GM12878 (cell line): ENCODE data around the gene VMO1. TPM values are rescaled to one million over a fixed set of nuclear protein-coding genes. Genes with fewer than 3 reads are reported as not detected.

Experiments used
- BCL3 ChIP-seq: IDR thresholded peaks from 2 replicates; pipeline ENCODE4 v1.6.1; 2011; ENCODE audit warnings: borderline replicate concordance, low read depth, mild to moderate bottlenecking, moderate library complexity, low read length; ENCODE audit not compliant: insufficient read depth, poor library complexity, severe bottlenecking
- BCLAF1 ChIP-seq: fragments of 450-650 bp; IDR thresholded peaks from 2 replicates; pipeline ENCODE4 v1.6.1; 2017; ENCODE audit warnings: antibody characterized with exemption, mild to moderate bottlenecking, moderate library complexity
- CBX5 ChIP-seq: sonication (generic); IDR thresholded peaks from 2 replicates; pipeline ENCODE4 v1.6.1; 2016; ENCODE audit warnings: low read depth, moderate library complexity, mild to moderate bottlenecking, inconsistent platforms
- CTCF ChIP-seq, 3 experiments: IDR thresholded peaks in 2 of 3; conservative IDR thresholded peaks in 1 of 3; 2 replicates each; pipeline ENCODE4 v1.5.1; 2011; ENCODE audit warnings: low read depth in 3 of 3, low read length in 3 of 3, mild to moderate bottlenecking in 3 of 3, control low read depth in 2 of 3, moderate library complexity in 2 of 3, inconsistent platforms in 1 of 3, mixed read lengths in 1 of 3; ENCODE audit not compliant: control insufficient read depth in 2 of 3, insufficient read depth in 1 of 3; ENCODE audit errors: extremely low read depth in 1 of 3
- EGR1 ChIP-seq, 2 experiments: IDR thresholded peaks; 1 replicate in 1 of 2; 2 replicates in 1 of 2; pipeline ENCODE4 v1.6.1; 2011 to 2012; ENCODE audit warnings: low read depth in 2 of 2, low read length in 2 of 2, borderline replicate concordance in 1 of 2, mild to moderate bottlenecking in 1 of 2, moderate library complexity in 1 of 2
- ETV6 ChIP-seq, 2 experiments: fragments of 450-650 bp in 1 of 2; IDR thresholded peaks in 1 of 2; conservative IDR thresholded peaks in 1 of 2; 2 replicates each; pipeline ENCODE4 v1.6.1; 2014; ENCODE audit warnings: antibody characterized with exemption in 1 of 2, borderline replicate concordance in 1 of 2, low read depth in 1 of 2, mild to moderate bottlenecking in 1 of 2, moderate library complexity in 1 of 2
- FOS ChIP-seq: IDR thresholded peaks from 3 replicates; pipeline ENCODE4 v1.6.1; 2011; ENCODE audit warnings: borderline replicate concordance; ENCODE audit not compliant: insufficient read length; ENCODE audit errors: extremely low read depth
- IRF5 ChIP-seq: fragments of 450-650 bp; IDR thresholded peaks from 2 replicates; pipeline ENCODE4 v1.6.1; 2017; ENCODE audit warnings: borderline replicate concordance
- SKIL ChIP-seq: fragments of 450-650 bp; IDR thresholded peaks from 2 replicates; pipeline ENCODE4 v1.6.1; 2017; ENCODE audit warnings: mild to moderate bottlenecking, low read depth, inconsistent platforms; ENCODE audit not compliant: poor library complexity, severe bottlenecking
- SMAD5 ChIP-seq: IDR thresholded peaks from 2 replicates; pipeline ENCODE4 v1.6.1; 2016; ENCODE audit warnings: antibody characterized with exemption, low read depth
- STAT1 ChIP-seq: fragments of 450-650 bp; conservative IDR thresholded peaks from 2 replicates; pipeline ENCODE4 v1.6.1; 2014; ENCODE audit warnings: antibody characterized with exemption, mild to moderate bottlenecking
- ZBTB33 ChIP-seq: fragments of 450-650 bp; IDR thresholded peaks from 2 replicates; pipeline ENCODE4 v1.6.1; 2017; ENCODE audit warnings: mild to moderate bottlenecking
- ZNF274 ChIP-seq: IDR thresholded peaks from one replicate; pipeline ENCODE4 v1.8.0; 2011; ENCODE audit not compliant: insufficient read length, insufficient read depth
- polyA plus RNA-seq, 11 experiments: library from polyadenylated mRNA; depleted of rRNA in 4 of 11; unstranded in 6 of 11; stranded (reverse) in 5 of 11; fragments of >200 nt; fragmentation: Nextera tagmentation in 4 of 11; fragmentation: Illumina TruSeq in 1 of 11; extraction: Ambion mirVana in 4 of 11; extraction: Trizol in 1 of 11; gene quantifications; 1 replicate in 1 of 11; 2 replicates in 10 of 11; pipeline versions ENCODE4 v1.2.1 to v1.2.3, GENCODE V29; 2011 to 2016; ENCODE audit warnings: inconsistent platforms in 2 of 11, missing spikeins in 2 of 11, low read depth in 1 of 11
- total RNA-seq, 4 experiments: library from RNA; depleted of rRNA in 3 of 4; stranded (reverse); fragments of >200 nt in 3 of 4; fragmentation: Illumina TruSeq in 1 of 4; extraction: Trizol in 1 of 4; gene quantifications; 2 replicates each; pipeline versions ENCODE4 v1.2.1 to v1.2.3, GENCODE V29; 2013 to 2021

VMO1 gene
- total and polyA plus RNA-seq, 10 of the 15 experiments (the other 5 are each of a cell fraction or from before 2014, with no cell fraction given) = 0.27 to 0.54 (median 0.31) TPM; not detected in 7

GRCh38 chr17:4789951-4790704, 4.0 kb upstream of the VMO1 start (continued):
- no peak for TF ChIP-seq STAT1
- no peak for TF ChIP-seq IRF5
- no peak for TF ChIP-seq SMAD5
- TF ChIP-seq EGR1 (IDR thresholded peaks at IDR 0.05; ENCODE audit: borderline replicate concordance in 1 of 2, low read depth in 2 of 2, low read length in 2 of 2) = no peak; a peak in 1 of 3 replicates
- TF ChIP-seq BCLAF1 = 0 out of 2 replicates have a peak, but pooled peaks have one; percentile 27
- TF ChIP-seq CBX5 = no peak
- TF ChIP-seq ZNF274 = no peak
- peak; percentile 71 to 86 (median 81) for TF ChIP-seq CTCF (IDR thresholded peaks at IDR 0.05 in 2 of 3, conservative IDR thresholded peaks at IDR 0.05 in 1 of 3; ENCODE audit: control insufficient read depth in 2 of 3, extremely low read depth in 1 of 3, insufficient read depth in 1 of 3, low read depth in 3 of 3, low read length in 3 of 3)
- no peak for TF ChIP-seq BCL3
- no peak for TF ChIP-seq SKIL
- TF ChIP-seq ZBTB33 = no peak
- no peak for TF ChIP-seq ETV6 (conservative IDR thresholded peaks at IDR 0.05 in 1 of 2, IDR thresholded peaks at IDR 0.05 in 1 of 2; ENCODE audit: borderline replicate concordance in 1 of 2, low read depth in 1 of 2)
- no peak for TF ChIP-seq FOS
